ENCODE measurements around the gene ZNF511. TPM values are rescaled to one million over a fixed set of nuclear protein-coding genes. Genes with fewer than 3 reads are reported as not detected.

The ZNF511 gene
- total RNA-seq, 1 experiment from 2014 or later, result 89.4 TPM

DNA sequence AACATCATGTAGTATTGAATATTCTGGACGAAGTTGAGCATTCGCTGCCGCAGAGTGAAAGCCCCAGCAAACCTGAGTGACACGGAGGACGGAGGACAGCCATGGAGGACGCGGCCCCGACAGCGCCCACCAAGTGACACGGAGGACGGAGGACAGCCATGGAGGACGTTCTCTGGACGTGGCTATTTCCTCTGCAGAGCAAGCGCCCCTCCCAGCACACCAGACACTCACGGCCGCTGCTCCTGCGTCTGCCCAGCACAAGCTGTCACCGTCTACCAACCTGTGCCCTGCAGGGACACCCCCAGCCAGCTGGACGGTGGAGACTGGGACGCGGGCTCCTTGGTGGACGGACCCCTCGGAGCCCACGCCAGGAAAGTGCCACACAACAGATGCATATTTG lies 24.8 kb upstream of the ZNF511 start:
- no peak overlapping the region for H2BK15ac ChIP-seq (ENCODE audit: low read depth, low read length)
- no CpG with 5 or more reads among the region's 24 CpGs for WGBS (ENCODE audit: extremely low coverage, insufficient read length, low lambda C conversion rate)
- no peak for DNase-seq

More for the DNA sequence above, 24.8 kb upstream of the ZNF511 start:
- no peaks in the 10 kb centered on the region for H3K9me3 ChIP-seq (ENCODE audit: control insufficient read depth, low read depth, low read length)
- H3K79me2 ChIP-seq (ENCODE audit: insufficient read depth, low read length), result no peaks in the 10 kb centered on the region
- H2BK20ac ChIP-seq (ENCODE audit: low read depth, low read length, poor library complexity, severe bottlenecking), result no peak overlapping the region
- H3K27me3 Mint-ChIP-seq (ENCODE audit: low read depth), result no peaks in the 10 kb centered on the region
- H3K27me3 ChIP-seq (ENCODE audit: insufficient read depth, low read length), result no peaks in the 10 kb centered on the region
- H3K4me2 ChIP-seq (ENCODE audit: insufficient read depth, insufficient read length, low read length), result no peak overlapping the region
- H3K27ac Mint-ChIP-seq, result no peak overlapping the region
- no peak for TF ChIP-seq CTCF (conservative IDR thresholded peaks at IDR 0.05)
- no peaks in the 10 kb centered on the region for H3K23me2 ChIP-seq (ENCODE audit: insufficient read length, low read depth, low read length, poor library complexity, severe bottlenecking)
- H3T11ph ChIP-seq (ENCODE audit: low read length), result no peak overlapping the region
- H2AK5ac ChIP-seq (ENCODE audit: insufficient read length, low read length), result no peak overlapping the region
- no peak overlapping the region for H3K23ac ChIP-seq (ENCODE audit: insufficient read length, low read depth, low read length)
- H2BK5ac ChIP-seq (ENCODE audit: insufficient read length, low read length), result no peak overlapping the region
- peaks cover 24 to 73% (median 65%) of the 10 kb centered on the region in 3 experiments; a peak in 6 of 7 replicates for H3K36me3 Mint-ChIP-seq (ENCODE audit: insufficient read depth in 1 of 3, low read depth in 3 of 3)
- H4K8ac ChIP-seq (replicated peaks; ENCODE audit: insufficient read length, low read depth, low read length), result no peak overlapping the region
- no peaks in the 10 kb centered on the region for H3K79me1 ChIP-seq (ENCODE audit: insufficient read depth, low read depth, low read length, poor library complexity, severe bottlenecking)
- H2BK12ac ChIP-seq (ENCODE audit: insufficient read length, low read depth, low read length), result no peak overlapping the region
- no peak overlapping the region for H4K91ac ChIP-seq (ENCODE audit: insufficient read length, low read depth, low read length)
- no peak overlapping the region for H2AFZ ChIP-seq (ENCODE audit: low read length)
- H2BK120ac ChIP-seq (ENCODE audit: low read depth, low read length, poor library complexity, severe bottlenecking), result no peak overlapping the region
- H3K56ac ChIP-seq (ENCODE audit: insufficient read length, low read depth, low read length), result no peak overlapping the region
- no peak overlapping the region for H3K18ac ChIP-seq (ENCODE audit: insufficient read length, low read depth, low read length)
- H3K9ac ChIP-seq (ENCODE audit: extremely low read depth, insufficient read length, low read length), result no peak overlapping the region
- no peaks in the 10 kb centered on the region for H3K4me1 Mint-ChIP-seq
- H4K20me1 ChIP-seq (ENCODE audit: control insufficient read depth, insufficient read depth, insufficient read length), result no peaks in the 10 kb centered on the region
- H3K14ac ChIP-seq (ENCODE audit: insufficient read depth, low read length), result no peak overlapping the region
- no peak overlapping the region for H3K27ac ChIP-seq (ENCODE audit: insufficient read length, low read depth, low read length)
- no peak overlapping the region for H3K4me3 Mint-ChIP-seq
- H3K9me3 Mint-ChIP-seq, result no peaks in the 10 kb centered on the region
- no peak overlapping the region for H4K5ac ChIP-seq (ENCODE audit: insufficient read length, low read depth, low read length)
- H3K4ac ChIP-seq (ENCODE audit: low read depth, low read length), result no peak overlapping the region
- H3K4me1 ChIP-seq (ENCODE audit: insufficient read depth, low read length), result no peaks in the 10 kb centered on the region
